DND-41 (cell line): ENCODE measurements around the gene XYLT1.

Experiments
- ATAC-seq: fragments of 200-7000 bp; cut with Tn5 transposase; 3 replicates; pipeline ENCODE4 v1.9.1; 2021; ENCODE audit warnings: low read depth; ENCODE audit not compliant: insufficient read depth
- DNase-seq: peaks from one replicate; pipeline ENCODE4 v3.0.0-alpha.2; 2020
- H2AFZ ChIP-seq: 2 replicates; pipeline ENCODE4 v1.6.0; 2012; ENCODE audit warnings: low read depth, low read length
- H3K27ac ChIP-seq: 2 replicates; pipeline ENCODE4 v1.5.1; 2012; ENCODE audit warnings: low read length, inconsistent platforms
- H3K27me3 ChIP-seq: fragments of 200-600 bp; sonication (generic); 2 replicates; pipeline ENCODE4 v1.6.0; 2012; ENCODE audit warnings: low read length, mild to moderate bottlenecking, inconsistent platforms; ENCODE audit not compliant: insufficient read depth, poor library complexity
- H3K36me3 ChIP-seq: 2 replicates; pipeline ENCODE4 v1.5.1; 2012; ENCODE audit warnings: low read length, inconsistent platforms; ENCODE audit not compliant: insufficient read depth
- H3K4me1 ChIP-seq: 2 replicates; pipeline ENCODE4 v1.5.1; 2012; ENCODE audit warnings: mild to moderate bottlenecking, low read length; ENCODE audit not compliant: insufficient read depth
- H3K4me2 ChIP-seq: 2 replicates; pipeline ENCODE4 v1.6.0; 2012; ENCODE audit warnings: mild to moderate bottlenecking, moderate library complexity, low read length, inconsistent platforms; ENCODE audit not compliant: insufficient read depth
- H3K4me3 ChIP-seq, 2 experiments: fragments of 200-600 bp in 1 of 2; shearing (Covaris generic) in 1 of 2; 2 replicates each; pipeline ENCODE4 v1.5.1; 2012 to 2016; ENCODE audit warnings: inconsistent platforms in 2 of 2, low read length in 2 of 2, mild to moderate bottlenecking in 2 of 2, low read depth in 1 of 2, moderate library complexity in 1 of 2
- H3K79me2 ChIP-seq: 2 replicates; pipeline ENCODE4 v1.6.0; 2012; ENCODE audit warnings: low read length, inconsistent platforms; ENCODE audit not compliant: insufficient read depth
- H3K9ac ChIP-seq: 2 replicates; pipeline ENCODE4 v1.6.0; 2012; ENCODE audit warnings: low read depth, mild to moderate bottlenecking, inconsistent platforms, low read length, moderate library complexity
- H3K9me3 ChIP-seq: 2 replicates; pipeline ENCODE4 v1.5.1; 2012; ENCODE audit warnings: low read length, moderate library complexity, mild to moderate bottlenecking, inconsistent platforms; ENCODE audit not compliant: insufficient read depth, severe bottlenecking
- H4K20me1 ChIP-seq: 2 replicates; pipeline ENCODE4 v1.6.0; 2012; ENCODE audit warnings: low read length; ENCODE audit not compliant: insufficient read depth
- CTCF ChIP-seq: IDR thresholded peaks from 2 replicates; pipeline ENCODE4 v1.5.1; 2012; ENCODE audit warnings: borderline replicate concordance, low read length, moderate library complexity, mild to moderate bottlenecking; ENCODE audit not compliant: poor library complexity, severe bottlenecking; ENCODE audit errors: extremely low read depth
- EZH2 ChIP-seq: IDR thresholded peaks from 3 replicates; pipeline ENCODE4 v1.6.1; 2012; ENCODE audit warnings: borderline replicate concordance, low read depth, mild to moderate bottlenecking, moderate library complexity, low read length, inconsistent platforms; ENCODE audit not compliant: severe bottlenecking

Gene XYLT1

GRCh38 chr16:17389384-17389783 lies 81.4 kb downstream of the XYLT1 start:
- no peaks in the 10 kb centered on the region for H3K4me1 ChIP-seq
- H3K79me2 ChIP-seq = no peaks in the 10 kb centered on the region
- no peaks in the 10 kb centered on the region for H3K9me3 ChIP-seq
- no peak overlapping the region for H2AFZ ChIP-seq
- H4K20me1 ChIP-seq = no peaks in the 10 kb centered on the region
- H3K4me2 ChIP-seq = no peak overlapping the region
- H3K9ac ChIP-seq = no peak overlapping the region
- TF ChIP-seq EZH2 (no peak), CTCF (no peak)
- ATAC-seq = no peak
- no peak overlapping the region for H3K4me3 ChIP-seq
- H3K36me3 ChIP-seq = no peaks in the 10 kb centered on the region
- H3K27ac ChIP-seq = no peak overlapping the region
- no peak for DNase-seq
- H3K27me3 ChIP-seq = no peaks in the 10 kb centered on the region

DNA sequence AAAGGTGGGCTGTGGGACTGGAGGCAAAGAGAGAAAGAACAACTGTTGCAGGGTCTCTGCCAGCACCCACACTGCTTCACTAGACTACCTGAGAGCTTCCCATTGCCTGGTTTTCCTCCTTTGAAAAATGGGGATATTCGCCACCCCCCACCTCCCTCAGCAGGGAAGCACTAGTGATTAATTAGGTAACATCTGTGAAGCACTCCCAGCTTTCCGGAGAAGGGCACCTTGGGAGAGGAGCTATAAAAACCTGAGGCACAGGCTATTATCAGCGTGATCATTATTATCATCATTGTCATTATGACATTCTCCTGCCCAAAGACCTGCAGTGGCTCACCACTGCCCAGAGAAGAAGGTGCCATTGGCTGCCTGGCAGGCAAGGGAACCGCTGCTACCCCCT lies 83.5 kb downstream of the XYLT1 start:
- Histone ChIP-seq H3K27me3 (no peaks in the 10 kb centered on the region), H3K4me3 (no peak overlapping the region), H4K20me1 (no peaks in the 10 kb centered on the region), H2AFZ (no peak overlapping the region), H3K4me1 (no peaks in the 10 kb centered on the region), H3K27ac (no peak overlapping the region), H3K79me2 (no peaks in the 10 kb centered on the region), H3K9ac (no peak overlapping the region), H3K36me3 (no peaks in the 10 kb centered on the region), H3K9me3 (no peaks in the 10 kb centered on the region), H3K4me2 (no peak overlapping the region)
- TF ChIP-seq EZH2 (no peak), CTCF (no peak)
- no peak for DNase-seq
- ATAC-seq = no peak

DNA sequence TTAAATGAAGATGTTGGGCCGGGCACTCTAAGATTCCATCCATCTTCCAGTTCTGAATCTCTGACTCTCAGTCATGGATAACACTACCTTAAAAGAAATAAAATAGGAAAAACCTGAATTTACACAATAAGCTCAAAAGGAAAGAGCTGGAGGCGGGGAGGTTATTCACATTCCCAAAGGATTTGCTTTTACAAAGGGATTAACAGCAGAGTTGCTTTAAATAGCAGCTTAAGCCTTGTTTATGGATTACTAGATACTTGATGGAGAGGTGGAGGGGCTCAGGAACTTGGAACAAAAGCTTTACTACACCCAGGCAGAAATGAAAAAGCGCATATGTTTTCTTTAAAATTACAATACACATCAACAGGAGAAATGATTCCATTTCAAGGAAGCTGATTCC lies 84.5 kb downstream of the XYLT1 start:
- H3K4me2 ChIP-seq = no peak overlapping the region

More for the DNA sequence above, 84.5 kb downstream of the XYLT1 start:
- Histone ChIP-seq H3K9ac (no peak overlapping the region), H3K79me2 (no peaks in the 10 kb centered on the region), H2AFZ (no peak overlapping the region), H4K20me1 (no peaks in the 10 kb centered on the region), H3K27ac (no peak overlapping the region), H3K4me1 (no peaks in the 10 kb centered on the region), H3K36me3 (no peaks in the 10 kb centered on the region), H3K27me3 (no peaks in the 10 kb centered on the region), H3K9me3 (no peaks in the 10 kb centered on the region), H3K4me3 (no peak overlapping the region)
- ATAC-seq (no peak), DNase-seq (no peak)
- TF ChIP-seq CTCF (no peak), EZH2 (no peak)
